HG03039 (cell line): ENCODE results near the gene SLC22A4.

Source experiments
- ATAC-seq: cut with Tn5 transposase; IDR thresholded peaks from one replicate; pipeline ENCODE4 v1.9.1; 2021; ENCODE audit warnings: mild to moderate bottlenecking, moderate library complexity; ENCODE audit not compliant: unreplicated experiment

SLC22A4 gene

GRCh38 chr5:132391870-132392269 lies 97.7 kb downstream of the SLC22A4 start:
- no peak for ATAC-seq

GRCh38 chr5:132392411-132392810 lies 98.2 kb downstream of the SLC22A4 start:
- ATAC-seq = no peak

GRCh38 chr5:132392978-132393825 lies 99.0 kb downstream of the SLC22A4 start:
- no peak for ATAC-seq
